IPS-20b (cell line): Measurements from ENCODE around the gene ARHGAP21.

Source experiments
- H3K27ac ChIP-seq: one replicate; pipeline ENCODE4 v1.5.1; 2013; ENCODE audit warnings: low read length
- H3K27me3 ChIP-seq: 2 replicates; pipeline ENCODE4 v1.6.1; 2013; ENCODE audit warnings: mild to moderate bottlenecking, low read length, inconsistent platforms; ENCODE audit not compliant: insufficient read depth
- H3K36me3 ChIP-seq: 2 replicates; pipeline ENCODE4 v1.6.1; 2013; ENCODE audit warnings: low read depth, mild to moderate bottlenecking, inconsistent platforms, low read length, moderate library complexity; ENCODE audit not compliant: insufficient read depth
- H3K4me1 ChIP-seq: 2 replicates; pipeline ENCODE4 v1.6.1; 2013; ENCODE audit warnings: mild to moderate bottlenecking, control low read depth, inconsistent platforms, low read length, moderate library complexity; ENCODE audit not compliant: insufficient read depth
- H3K4me3 ChIP-seq: 2 replicates; pipeline ENCODE4 v1.5.1; 2013; ENCODE audit warnings: mild to moderate bottlenecking, low read length, inconsistent platforms
- H3K9ac ChIP-seq: 2 replicates; pipeline ENCODE4 v1.6.1; 2013; ENCODE audit warnings: low read depth, mild to moderate bottlenecking, inconsistent platforms, low read length, moderate library complexity
- H3K9me3 ChIP-seq: 2 replicates; pipeline ENCODE4 v1.6.1; 2013; ENCODE audit warnings: mild to moderate bottlenecking, low read depth, low read length, inconsistent platforms; ENCODE audit not compliant: insufficient read depth

The ARHGAP21 gene

DNA sequence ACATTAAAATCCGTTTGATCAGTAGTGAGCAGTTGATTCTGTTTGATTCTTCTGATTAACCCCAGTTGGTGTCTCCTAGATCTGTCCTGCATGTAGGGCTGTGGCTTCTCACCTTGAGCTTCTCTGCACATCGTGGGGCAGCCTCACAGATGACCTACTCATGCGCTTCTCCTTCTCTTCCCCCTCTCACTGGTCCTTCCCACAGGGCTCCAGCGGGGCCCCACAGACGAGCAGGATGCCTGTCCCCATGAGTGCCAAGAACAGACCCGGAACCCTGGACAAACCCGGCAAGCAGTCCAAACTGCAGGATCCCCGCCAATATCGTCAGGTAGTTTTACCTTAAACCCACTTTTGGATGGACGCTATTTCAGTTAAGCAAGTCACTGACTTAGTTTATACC is 178.9 kb downstream of the ARHGAP21 start:
- no peaks in the 10 kb centered on the region for H3K9me3 ChIP-seq
- no peaks in the 10 kb centered on the region for H3K27me3 ChIP-seq
- no peaks in the 10 kb centered on the region for H3K4me1 ChIP-seq
- peaks cover 34% of the 10 kb centered on the region for H3K36me3 ChIP-seq
- no peak overlapping the region for H3K4me3 ChIP-seq
- H3K9ac ChIP-seq = no peak overlapping the region
- H3K27ac ChIP-seq = no peak overlapping the region

DNA sequence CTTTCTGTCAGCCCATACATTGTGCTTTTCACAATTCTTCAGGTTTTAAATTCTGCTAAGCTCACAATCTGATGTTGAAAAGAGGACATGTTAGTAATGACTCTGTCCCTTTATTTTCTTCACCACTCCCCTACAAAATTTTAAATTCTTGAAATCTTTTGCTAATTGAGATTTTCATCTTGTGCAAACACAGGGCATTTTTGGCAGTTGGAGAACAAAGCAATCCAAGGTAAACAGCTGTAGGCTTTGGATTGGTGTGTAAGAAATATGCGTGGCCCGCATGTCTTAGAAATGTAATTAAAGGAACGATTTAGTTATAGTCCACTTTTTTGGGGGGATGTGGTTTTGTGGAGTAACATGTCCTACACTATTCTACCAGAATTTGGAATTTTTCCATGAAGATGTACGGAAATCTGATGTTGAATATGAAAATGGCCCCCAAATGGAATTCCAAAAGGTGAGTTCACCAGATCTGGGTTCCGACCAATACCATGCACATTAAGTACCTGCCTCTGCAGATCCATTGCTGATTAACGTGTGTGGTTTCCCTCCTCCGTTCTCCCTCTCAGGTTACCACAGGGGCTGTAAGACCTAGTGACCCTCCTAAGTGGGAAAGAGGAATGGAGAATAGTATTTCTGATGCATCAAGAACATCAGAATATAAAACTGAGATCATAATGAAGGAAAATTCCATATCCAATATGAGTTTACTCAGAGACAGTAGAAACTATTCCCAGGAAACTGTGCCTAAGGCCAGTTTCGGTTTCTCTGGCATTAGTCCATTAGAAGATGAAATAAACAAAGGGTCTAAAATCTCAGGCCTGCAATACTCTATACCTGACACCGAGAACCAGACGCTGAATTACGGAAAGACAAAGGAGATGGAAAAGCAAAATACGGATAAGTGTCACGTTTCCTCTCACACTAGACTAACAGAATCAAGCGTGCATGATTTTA is 181.1 kb downstream of the ARHGAP21 start:
- Histone ChIP-seq H3K9me3 (no peaks in the 10 kb centered on the region), H3K36me3 (peaks cover 39% of the 10 kb centered on the region), H3K4me3 (no peak overlapping the region), H3K27me3 (no peaks in the 10 kb centered on the region), H3K9ac (no peak overlapping the region), H3K27ac (no peak overlapping the region), H3K4me1 (no peaks in the 10 kb centered on the region)

DNA sequence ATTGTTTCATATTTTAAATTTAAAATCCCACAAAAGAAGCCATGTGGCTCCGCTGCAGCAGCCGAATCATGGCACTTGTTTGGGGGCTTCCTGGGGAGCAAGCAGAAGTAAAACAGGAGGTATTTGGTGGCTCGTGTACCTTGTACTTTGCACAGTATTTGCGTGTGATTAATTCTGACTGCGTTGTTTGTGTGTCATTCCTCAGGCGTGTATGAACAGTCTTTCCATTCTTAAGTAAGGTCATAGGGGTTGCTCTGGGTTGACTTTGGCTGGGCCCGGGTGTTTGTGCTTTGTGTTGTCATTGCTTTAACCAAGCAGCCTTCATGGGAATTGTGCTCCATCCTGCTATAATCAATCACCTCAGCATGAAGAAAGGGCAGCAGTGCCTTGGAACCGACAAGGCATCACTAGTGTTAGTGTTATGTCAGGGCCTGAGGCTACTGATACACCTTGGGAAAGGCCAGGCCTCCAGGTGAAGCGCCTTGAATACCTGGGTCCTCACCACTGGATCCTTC is 182.4 kb downstream of the ARHGAP21 start:
- Histone ChIP-seq H3K9ac (no peak overlapping the region), H3K27me3 (no peaks in the 10 kb centered on the region), H3K9me3 (no peaks in the 10 kb centered on the region), H3K4me3 (no peak overlapping the region), H3K27ac (no peak overlapping the region), H3K36me3 (peaks cover 46% of the 10 kb centered on the region), H3K4me1 (no peaks in the 10 kb centered on the region)

DNA sequence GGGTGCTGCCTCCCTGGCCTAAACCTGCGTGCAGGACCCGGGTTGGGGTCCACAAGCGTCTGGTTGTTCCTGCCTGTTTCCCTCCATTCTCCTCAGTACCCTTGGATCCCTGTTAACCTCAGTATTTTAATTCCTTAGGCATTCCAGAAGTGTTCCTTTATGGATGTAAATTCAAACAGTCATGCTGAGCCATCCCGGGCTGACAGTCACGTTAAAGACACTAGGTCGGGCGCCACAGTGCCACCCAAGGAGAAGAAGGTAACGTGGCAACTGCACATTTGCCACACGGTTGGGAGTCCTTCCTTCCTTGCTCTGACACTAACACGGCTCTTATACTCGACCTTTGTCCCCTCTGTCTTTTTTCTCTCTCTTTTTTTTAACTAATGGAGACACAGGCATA is 187.1 kb downstream of the ARHGAP21 start:
- Histone ChIP-seq H3K4me1 (no peaks in the 10 kb centered on the region), H3K9ac (no peak overlapping the region), H3K36me3 (peaks cover 52% of the 10 kb centered on the region), H3K27ac (no peak overlapping the region), H3K27me3 (no peaks in the 10 kb centered on the region), H3K4me3 (no peak overlapping the region), H3K9me3 (no peaks in the 10 kb centered on the region)

DNA sequence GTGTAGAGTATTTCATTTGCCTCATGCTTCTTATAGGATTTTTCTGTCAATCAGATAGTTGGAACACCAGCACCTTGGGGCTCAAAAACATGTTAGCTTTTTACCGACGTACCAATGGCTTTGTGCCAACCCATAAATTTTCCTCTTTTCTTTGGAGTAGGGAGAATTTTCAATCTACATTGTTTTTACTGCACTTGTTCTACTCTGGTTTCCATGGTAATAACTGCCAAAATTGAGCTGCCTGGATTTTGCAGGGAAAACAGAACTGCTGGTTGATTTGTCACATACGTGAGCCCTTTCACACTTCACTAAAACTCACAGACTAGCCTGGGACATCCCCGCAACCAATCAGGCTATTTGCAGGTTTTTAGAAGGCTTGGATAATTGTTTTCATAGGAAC is 189.7 kb downstream of the ARHGAP21 start:
- no peak overlapping the region for H3K4me3 ChIP-seq
- H3K36me3 ChIP-seq = peaks cover 58% of the 10 kb centered on the region
- H3K4me1 ChIP-seq = no peaks in the 10 kb centered on the region
- H3K27me3 ChIP-seq = no peaks in the 10 kb centered on the region
- no peak overlapping the region for H3K9ac ChIP-seq
- no peak overlapping the region for H3K27ac ChIP-seq
- H3K9me3 ChIP-seq = no peaks in the 10 kb centered on the region
